HG03571 (cell line): Measurements from ENCODE around the gene UBL5.
"Not testable (repeated sequence)": the region's sequence is repeated elsewhere in the genome, so short reads cannot be mapped to it uniquely, and the experiment has no call there.

Experiments
- ATAC-seq: cut with Tn5 transposase; IDR thresholded peaks from one replicate; pipeline ENCODE4 v1.9.1; 2021; ENCODE audit not compliant: unreplicated experiment

UBL5 gene

DNA sequence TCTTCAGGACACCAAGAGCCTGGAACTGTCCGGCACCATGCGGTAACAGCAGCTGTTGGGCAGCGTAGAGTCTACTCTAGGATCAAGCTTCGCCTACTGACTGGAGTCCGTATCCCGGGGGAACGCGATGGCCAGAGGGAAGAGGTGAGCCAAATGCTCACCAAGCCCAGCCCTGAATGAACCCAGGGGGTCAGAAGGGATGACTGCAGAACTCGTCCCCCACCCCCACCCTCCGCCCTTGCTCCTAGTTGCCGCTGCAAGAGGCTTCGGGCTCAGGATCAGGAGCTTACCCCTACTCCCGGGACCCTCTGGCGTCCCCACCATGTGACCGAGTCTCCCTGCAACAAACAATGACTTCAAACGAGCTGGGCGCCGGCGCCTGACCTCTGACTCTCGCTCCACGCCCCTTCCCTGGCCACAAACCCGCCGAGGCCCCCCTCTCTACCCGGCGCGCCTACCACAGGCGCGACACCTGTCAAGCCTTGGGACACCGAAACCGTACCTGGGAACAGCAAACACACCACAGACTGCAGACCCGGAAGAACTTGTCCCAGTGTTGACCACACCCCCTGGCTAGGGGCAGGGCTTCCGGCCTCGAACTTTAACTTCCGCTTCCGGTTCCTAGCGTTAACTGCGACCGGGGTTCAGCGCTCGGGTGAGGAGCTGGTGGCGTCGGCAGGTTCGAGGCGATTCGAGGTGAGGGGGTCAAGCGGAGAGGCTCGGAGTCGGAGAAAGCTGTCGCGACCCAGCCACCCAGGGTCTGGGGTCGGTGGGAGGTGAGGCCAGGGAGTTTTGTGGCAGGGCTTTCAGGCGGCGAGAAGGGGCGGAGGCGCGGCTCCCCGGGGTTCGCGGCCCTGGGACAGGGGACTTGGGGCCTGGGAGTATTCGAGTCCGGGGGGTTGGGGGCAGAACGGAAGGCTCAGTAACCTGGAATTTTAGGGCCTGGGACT, at the start of gene UBL5:
UBL5 (plus strand) TSS at position 630 of the 950 bp plus-strand sequence. CDS start 420 bp downstream, outside the sequence.
- peak; percentile 83 for ATAC-seq

DNA sequence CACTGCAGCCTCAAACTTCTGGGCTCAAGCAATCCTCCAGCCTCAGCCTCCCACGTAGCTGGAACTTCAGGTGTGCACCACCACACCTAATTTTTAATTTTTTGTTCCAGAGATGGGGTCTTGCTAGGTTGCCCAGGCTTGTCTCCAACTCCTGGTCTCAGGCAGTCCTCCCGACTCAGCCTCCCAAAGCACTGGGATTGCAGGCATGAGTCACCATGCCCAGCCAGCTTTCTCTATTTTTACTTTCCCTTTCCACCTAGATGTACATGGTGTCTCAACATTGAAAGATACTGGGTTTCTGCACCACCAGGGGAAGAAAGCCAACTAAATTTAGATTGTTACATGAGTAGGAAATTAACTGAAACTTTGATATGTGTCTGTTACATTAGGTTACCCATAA, 45.4 kb upstream of the UBL5 start:
- no peak for ATAC-seq

- ATAC-seq, result not testable (repeated sequence)
Observed at GRCh38 chr19:9784163-9784496, 43.6 kb upstream of the UBL5 start.

- peak; percentile 74 for ATAC-seq
Observed at GRCh38 chr19:9785367-9786331, 42.1 kb upstream of the UBL5 start.

DNA sequence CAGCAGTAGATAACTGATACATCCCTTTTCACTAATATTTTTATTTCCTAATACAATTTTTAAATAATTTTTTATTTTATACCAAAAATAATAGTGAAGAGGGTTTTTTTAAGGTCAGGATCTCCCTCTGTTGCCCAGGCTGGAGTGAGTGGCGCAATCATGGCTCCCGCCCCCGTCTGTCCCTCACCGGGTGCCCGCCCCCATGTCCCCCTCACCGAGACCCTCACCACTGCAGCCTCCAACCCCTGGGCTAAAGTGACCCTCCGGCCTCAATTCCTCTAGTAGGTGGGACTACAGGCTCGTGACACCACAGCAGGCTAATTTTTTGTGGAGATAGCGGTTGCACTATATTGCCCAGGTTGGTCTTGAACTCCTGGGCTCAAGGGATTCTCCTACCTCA, 41.4 kb upstream of the UBL5 start:
- no peak for ATAC-seq

DNA sequence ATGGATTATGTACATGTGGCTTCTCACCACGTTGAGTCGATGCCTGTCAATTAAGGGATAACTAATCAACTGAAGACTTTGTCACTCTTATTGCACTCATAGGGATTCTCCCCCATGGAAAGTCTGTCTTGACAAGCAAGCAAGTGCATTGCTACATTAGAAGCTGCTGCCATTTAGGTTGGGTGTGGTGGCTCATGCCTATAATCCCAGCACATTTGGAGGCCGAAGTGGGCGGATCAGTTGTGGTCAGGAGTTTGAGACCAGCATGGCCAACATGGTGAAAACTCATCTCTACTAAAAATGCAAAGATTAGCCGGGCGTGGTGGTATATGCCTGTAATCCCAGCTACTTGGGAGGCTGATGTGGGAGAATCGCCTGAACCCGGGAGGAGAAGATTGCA, 40.9 kb upstream of the UBL5 start:
- no peak for ATAC-seq

GRCh38 chr19:9788604-9789003, 39.1 kb upstream of the UBL5 start:
- ATAC-seq, result not testable (repeated sequence)

DNA sequence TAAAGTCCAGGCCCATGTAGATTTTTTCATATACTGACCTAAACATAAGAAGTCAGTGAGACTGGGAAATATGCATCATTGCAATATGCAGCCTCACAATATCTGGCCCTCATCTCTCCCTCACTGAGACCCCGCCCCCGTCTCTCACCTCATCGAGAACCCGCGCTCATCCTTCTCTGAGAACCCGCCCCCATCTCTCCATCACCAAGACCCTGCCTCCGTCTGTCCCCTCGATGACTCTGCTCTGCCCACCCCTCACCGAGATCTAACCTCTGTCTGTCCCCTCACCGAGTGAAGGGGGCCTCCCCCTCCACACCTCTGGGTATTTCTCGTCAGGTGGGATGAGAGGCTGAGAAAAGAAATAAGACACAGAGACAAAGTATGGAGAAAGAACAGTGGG, 38.7 kb upstream of the UBL5 start:
- ATAC-seq, result no peak

DNA sequence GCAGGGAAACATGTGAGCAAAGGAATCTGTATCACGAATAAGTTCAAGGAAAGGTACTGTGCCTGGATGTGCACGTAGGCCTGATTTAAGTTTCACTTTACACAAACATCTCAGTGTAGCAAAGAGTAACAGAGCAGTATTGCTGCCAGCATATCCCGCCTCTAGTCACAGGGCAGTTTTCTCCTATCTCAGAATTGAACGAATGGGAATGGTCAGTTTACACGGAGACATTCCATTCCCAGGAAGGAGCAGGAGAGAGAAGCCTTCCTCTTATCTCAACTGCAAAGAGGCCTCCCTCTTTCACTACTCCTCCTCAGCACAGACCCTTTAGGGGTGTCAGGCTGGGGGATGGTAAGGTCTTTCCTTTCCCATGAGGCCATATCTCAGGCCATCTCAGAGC, 38.1 kb upstream of the UBL5 start:
- ATAC-seq, result not testable (repeated sequence)

DNA sequence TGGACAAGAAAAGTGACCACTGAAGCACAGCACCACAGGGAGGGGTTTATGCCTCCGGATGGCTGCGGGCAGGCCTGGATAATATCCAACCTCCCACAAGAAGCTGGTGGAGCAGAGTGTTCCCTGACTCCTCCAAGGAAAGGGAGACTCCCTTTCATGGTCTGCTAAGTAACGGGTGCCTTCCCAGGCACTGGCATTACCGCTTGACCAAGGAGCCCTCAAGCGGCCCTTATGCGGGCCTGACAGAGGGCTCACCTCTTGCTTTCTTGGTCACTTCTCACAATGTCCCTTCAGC, 36.7 kb upstream of the UBL5 start:
- ATAC-seq, result not testable (repeated sequence)

GRCh38 chr19:9791552-9792205, 36.0 kb upstream of the UBL5 start:
- no peak for ATAC-seq

DNA sequence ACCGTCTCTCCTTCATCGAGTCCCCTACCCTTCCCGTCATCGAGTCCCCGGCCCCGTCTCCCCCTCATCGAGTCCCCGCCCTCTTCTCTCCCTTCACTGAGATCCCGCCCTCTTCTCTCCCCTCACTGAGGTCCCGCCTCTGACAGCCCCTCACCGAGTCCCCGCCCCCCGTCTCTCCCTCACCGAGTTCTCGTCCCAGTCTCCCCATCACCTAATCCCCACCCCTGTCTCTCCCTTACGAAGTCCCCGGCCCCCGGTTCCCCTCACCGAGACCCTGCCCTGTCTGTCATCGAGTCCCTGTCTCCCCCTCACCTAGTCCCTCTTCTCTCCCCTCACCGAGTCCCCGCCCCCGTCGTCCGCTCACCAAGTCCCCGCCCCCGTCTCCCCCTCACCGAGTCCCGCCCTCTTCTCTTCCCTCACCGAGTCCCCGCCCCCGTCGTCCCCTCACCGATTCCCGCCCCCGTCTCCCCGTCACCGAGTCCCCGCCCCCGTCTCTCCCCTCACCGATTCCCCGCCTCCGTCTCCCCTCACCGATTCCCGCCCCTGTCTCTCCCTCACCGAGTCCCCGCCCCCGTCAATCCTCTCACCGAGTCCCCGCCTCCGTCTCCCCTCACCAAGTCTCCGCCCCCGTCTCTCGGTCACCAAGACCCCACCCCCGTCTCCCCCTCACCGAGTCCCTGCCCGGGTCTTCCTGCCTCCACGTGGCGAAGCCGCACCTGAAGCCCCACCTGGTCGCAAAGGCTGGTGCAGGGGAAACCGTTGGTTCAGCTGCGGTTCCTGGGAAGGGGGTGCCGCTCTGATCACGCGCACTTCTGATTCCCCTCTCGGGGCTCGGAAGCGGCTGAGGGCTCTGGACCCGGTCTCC, 35.3 kb upstream of the UBL5 start:
- no peak for ATAC-seq

DNA sequence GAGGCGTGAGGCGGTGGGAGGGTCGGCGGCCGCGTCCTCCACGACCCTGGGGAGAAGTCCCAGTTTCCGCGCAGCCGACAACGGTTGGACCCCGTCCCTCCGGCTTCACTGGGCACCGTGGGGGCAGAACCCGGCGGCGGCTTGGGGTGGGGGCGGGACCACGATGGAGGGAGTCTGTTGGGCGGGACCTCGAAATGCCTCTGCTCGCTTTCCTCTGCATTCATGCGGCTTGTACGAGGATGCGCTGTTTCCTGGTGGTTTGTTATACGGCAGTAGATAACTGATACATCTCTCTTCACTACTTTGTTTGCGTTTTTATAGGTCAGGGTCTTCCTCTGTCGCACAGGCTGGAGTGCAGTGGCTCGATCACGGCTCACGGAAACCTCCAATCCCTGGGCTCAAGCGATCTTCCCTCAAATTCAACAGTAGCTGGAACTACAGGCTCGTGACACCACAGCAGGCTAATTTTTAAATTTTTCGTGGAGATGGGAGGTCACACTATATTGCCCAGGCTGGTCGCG, 34.6 kb upstream of the UBL5 start:
- no peak for ATAC-seq

- no peak for ATAC-seq
Observed at GRCh38 chr19:9796113-9796773, 31.5 kb upstream of the UBL5 start.

DNA sequence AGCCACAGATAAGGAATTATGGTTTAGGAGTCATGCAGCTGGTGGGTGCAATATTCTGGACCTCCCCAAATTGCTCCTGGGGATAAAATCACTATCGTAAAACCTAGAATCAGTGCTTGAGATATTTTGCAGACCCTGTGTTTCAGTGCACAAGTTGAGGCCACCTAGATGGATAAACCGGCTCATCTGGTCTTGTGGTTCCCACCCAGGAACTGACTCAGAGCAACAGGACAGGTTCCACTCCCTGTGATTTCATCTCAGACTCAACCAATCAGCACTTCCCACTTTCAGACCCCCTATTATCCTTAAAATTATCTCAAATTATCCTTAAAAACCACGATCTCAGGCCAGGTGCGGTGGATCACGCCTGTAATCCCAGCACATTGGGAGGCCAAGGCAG, 29.8 kb upstream of the UBL5 start:
- ATAC-seq, result no peak

DNA sequence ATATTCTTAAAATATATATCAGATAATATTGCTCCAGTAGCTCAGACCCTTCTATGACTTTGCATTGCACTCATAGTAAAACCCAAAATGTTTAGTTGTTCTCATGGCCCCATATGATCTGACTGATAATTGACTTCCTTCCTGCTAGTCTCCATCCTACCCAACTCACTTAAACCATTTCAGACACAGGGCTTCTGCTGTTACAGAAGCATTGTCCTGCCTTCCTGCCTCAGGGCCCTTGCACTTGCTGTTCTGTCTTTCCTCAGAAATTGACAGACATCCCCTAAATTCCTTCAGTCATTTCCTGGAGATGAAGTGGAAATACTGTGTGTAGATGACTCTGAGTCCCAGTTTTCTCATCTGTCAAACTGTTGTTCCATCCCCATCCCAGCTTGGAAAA, 28.6 kb upstream of the UBL5 start:
- no peak for ATAC-seq

GRCh38 chr19:9801976-9802375, 25.7 kb upstream of the UBL5 start:
- ATAC-seq, result no peak

DNA sequence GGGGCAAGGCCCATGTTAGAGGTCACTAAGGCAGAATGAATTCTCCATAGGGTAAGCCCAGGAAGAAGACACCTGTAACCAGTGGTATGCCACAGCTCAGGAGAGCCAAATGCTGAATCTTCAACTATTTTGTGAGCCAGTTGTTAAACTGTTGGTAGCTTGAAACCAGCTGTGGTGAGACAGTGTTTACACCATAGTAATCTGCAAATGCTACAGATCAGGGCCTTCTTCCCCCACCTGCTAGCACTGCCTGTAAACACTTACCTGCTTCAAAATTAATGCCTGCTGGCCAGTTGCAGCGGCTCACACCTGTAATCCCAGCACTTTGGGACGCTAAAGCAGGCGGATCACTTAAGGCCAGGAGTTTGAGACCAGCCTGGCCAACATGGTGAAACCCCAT, 20.9 kb upstream of the UBL5 start:
- no peak for ATAC-seq
